ENCODE results near the gene ELMO1.

Gene ELMO1

GRCh38 chr7:37284285-37284684 lies 164.4 kb downstream of the ELMO1 start:
- DNase-seq = no peak
- no peak for TF ChIP-seq CTCF (IDR thresholded peaks at IDR 0.05; ENCODE audit: low read depth, low read length)
- Histone ChIP-seq H3K36me3 (no peaks in the 10 kb centered on the region), H3K27ac (no peak overlapping the region), H3K9me3 (ENCODE audit: severe bottlenecking) (no peaks in the 10 kb centered on the region), H3K4me3 (ENCODE audit: low read depth, low read length) (no peak overlapping the region), H3K27me3 (ENCODE audit: insufficient read depth, low read depth, severe bottlenecking) (no peaks in the 10 kb centered on the region)

GRCh38 chr7:37283716-37284115 lies 164.9 kb downstream of the ELMO1 start:
- H3K27ac ChIP-seq = no peak overlapping the region
- H3K4me3 ChIP-seq (ENCODE audit: low read depth, low read length) = no peak overlapping the region
- TF ChIP-seq CTCF (IDR thresholded peaks at IDR 0.05; ENCODE audit: low read depth, low read length) = no peak
- no peak for DNase-seq
- H3K36me3 ChIP-seq = no peaks in the 10 kb centered on the region
- no peaks in the 10 kb centered on the region for H3K27me3 ChIP-seq (ENCODE audit: insufficient read depth, low read depth, severe bottlenecking)
- no peaks in the 10 kb centered on the region for H3K9me3 ChIP-seq (ENCODE audit: severe bottlenecking)

- H3K27ac ChIP-seq = no peak overlapping the region
- no peaks in the 10 kb centered on the region for H3K27me3 ChIP-seq (ENCODE audit: insufficient read depth, low read depth, severe bottlenecking)
- no peaks in the 10 kb centered on the region for H3K9me3 ChIP-seq (ENCODE audit: severe bottlenecking)
- no peak overlapping the region for H3K4me3 ChIP-seq (ENCODE audit: low read depth, low read length)
- no peak for TF ChIP-seq CTCF (IDR thresholded peaks at IDR 0.05; ENCODE audit: low read depth, low read length)
- DNase-seq = no peak
- no peaks in the 10 kb centered on the region for H3K36me3 ChIP-seq
Observed at GRCh38 chr7:37282927-37283326, 165.7 kb downstream of the ELMO1 start.

- H3K36me3 ChIP-seq = no peaks in the 10 kb centered on the region
- H3K27ac ChIP-seq = no peak overlapping the region
- no peak overlapping the region for H3K4me3 ChIP-seq (ENCODE audit: low read depth, low read length)
- no peak for DNase-seq
- no peaks in the 10 kb centered on the region for H3K9me3 ChIP-seq (ENCODE audit: severe bottlenecking)
- TF ChIP-seq CTCF (IDR thresholded peaks at IDR 0.05; ENCODE audit: low read depth, low read length) = no peak
- no peaks in the 10 kb centered on the region for H3K27me3 ChIP-seq (ENCODE audit: insufficient read depth, low read depth, severe bottlenecking)
Observed at GRCh38 chr7:37282093-37282444, 166.6 kb downstream of the ELMO1 start.

- H3K9me3 ChIP-seq (ENCODE audit: severe bottlenecking) = no peaks in the 10 kb centered on the region
- TF ChIP-seq CTCF (IDR thresholded peaks at IDR 0.05; ENCODE audit: low read depth, low read length) = no peak
- H3K36me3 ChIP-seq = no peaks in the 10 kb centered on the region
- no peak overlapping the region for H3K4me3 ChIP-seq (ENCODE audit: low read depth, low read length)
- no peaks in the 10 kb centered on the region for H3K27me3 ChIP-seq (ENCODE audit: insufficient read depth, low read depth, severe bottlenecking)
- H3K27ac ChIP-seq = no peak overlapping the region
- DNase-seq = no peak
Observed at GRCh38 chr7:37281368-37282092, 167.1 kb downstream of the ELMO1 start.

- no peaks in the 10 kb centered on the region for H3K27me3 ChIP-seq (ENCODE audit: insufficient read depth, low read depth, severe bottlenecking)
- DNase-seq = no peak
- H3K27ac ChIP-seq = no peak overlapping the region
- H3K36me3 ChIP-seq = no peaks in the 10 kb centered on the region
- no peak for TF ChIP-seq CTCF (IDR thresholded peaks at IDR 0.05; ENCODE audit: low read depth, low read length)
- no peaks in the 10 kb centered on the region for H3K9me3 ChIP-seq (ENCODE audit: severe bottlenecking)
- H3K4me3 ChIP-seq (ENCODE audit: low read depth, low read length) = no peak overlapping the region
Observed at GRCh38 chr7:37277513-37277912, 171.2 kb downstream of the ELMO1 start.

Measured in WERI-Rb-1 (cell line).